Measurements from ENCODE around the gene FAM118B. TPM values are rescaled to one million over a fixed set of nuclear protein-coding genes. Genes with fewer than 3 reads are reported as not detected.

The FAM118B gene
- total and polyA plus RNA-seq, 2 of the 4 experiments (the other 2 are of a cell fraction) = 20.0 to 27.2 TPM

DNA sequence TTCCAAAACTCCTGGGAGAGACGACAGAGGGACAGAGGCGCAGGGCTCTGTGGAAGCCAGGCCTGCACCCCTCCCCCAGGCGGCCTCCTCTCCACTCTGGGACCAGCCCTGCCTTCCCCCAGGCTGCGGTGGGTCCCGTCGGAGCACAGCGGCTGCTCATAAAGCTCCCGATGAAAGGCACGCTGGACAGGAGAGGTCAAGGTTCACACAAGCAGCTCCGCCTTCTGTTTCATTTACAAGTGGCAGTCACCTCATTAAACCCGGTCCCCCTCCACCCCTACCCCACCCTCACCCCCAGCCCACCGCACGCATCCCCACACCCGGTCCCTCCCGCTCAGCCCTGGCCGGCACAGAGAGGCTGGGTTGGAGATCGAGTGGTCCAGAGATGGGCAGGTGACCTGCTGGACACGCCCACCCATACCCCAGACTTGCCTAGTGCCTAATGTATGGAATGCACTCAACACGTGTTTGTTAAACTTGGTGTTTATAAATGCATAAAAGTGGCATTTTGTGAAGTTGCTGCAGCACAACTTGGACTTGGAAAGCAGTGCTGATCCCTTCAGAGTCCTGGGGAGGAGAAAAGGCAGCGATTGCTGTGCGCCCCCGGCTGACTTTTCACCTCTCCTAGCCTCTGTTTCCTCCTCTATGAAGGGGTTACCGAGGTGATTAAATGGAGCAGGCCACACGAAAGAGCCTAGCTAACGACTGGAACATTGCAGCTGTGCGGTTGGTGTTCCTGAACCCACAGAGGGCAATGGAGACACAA is 26.1 kb upstream of the FAM118B start:
- CTCF ChIA-PET = no interaction called here
- no peak overlapping the region for H2BK15ac ChIP-seq (ENCODE audit: low read depth, low read length)
- H3K4me2 ChIP-seq (ENCODE audit: low read depth, low read length) = no peak overlapping the region
- no peak overlapping the region for H2AK5ac ChIP-seq (ENCODE audit: low read depth, low read length)
- no peak overlapping the region for H4K91ac ChIP-seq (ENCODE audit: insufficient read depth, low read depth, low read length)
- BruUV-seq (replicated peaks) = no TSS peak
- H3K27me3 ChIP-seq (ENCODE audit: control insufficient read depth, insufficient read depth, low read length) = 0 out of 2 replicates have a peak, but pooled peaks cover 2% of the 10 kb centered on the region
- no peak overlapping the region for H2AK9ac ChIP-seq (replicated peaks; ENCODE audit: low read depth, low read length, poor library complexity)
- no peak overlapping the region for H3K23ac ChIP-seq (ENCODE audit: low read depth, low read length)
- H3K9me3 ChIP-seq (ENCODE audit: control insufficient read depth, insufficient read depth, low read length) = peaks cover 2% of the 10 kb centered on the region; the same call in 1 of the 2 replicates
- no peak overlapping the region for H2BK20ac ChIP-seq (ENCODE audit: low read depth, low read length)
- H2BK5ac ChIP-seq (ENCODE audit: low read depth, low read length, poor library complexity, severe bottlenecking) = no peak overlapping the region
- in situ Hi-C loops (cut with MboI; ENCODE audit: low sequenced_read_pairs) (no loop called here), intact Hi-C loops (cut with micrococcal nuclease) (no loop called here), dilution Hi-C loops (cut with HindIII; ENCODE audit: low sequenced_read_pairs, unreplicated experiment) (no loop called here)
- H3K79me1 ChIP-seq (ENCODE audit: low read depth in 1 of 2, low read length in 2 of 2) = no peaks in the 10 kb centered on the region
- H4K20me1 ChIP-seq (ENCODE audit: insufficient read depth, low read length) = no peaks in the 10 kb centered on the region
- no peak overlapping the region for H2BK120ac ChIP-seq (ENCODE audit: low read depth, low read length)
- H3K9ac ChIP-seq (ENCODE audit: low read depth, low read length) = no peak overlapping the region
- H3K14ac ChIP-seq (replicated peaks; ENCODE audit: low read depth, low read length) = no peak overlapping the region
- H3K18ac ChIP-seq (ENCODE audit: low read depth, low read length) = no peak overlapping the region
- no peaks in the 10 kb centered on the region for H3K9me1 ChIP-seq (ENCODE audit: insufficient read depth, low read length)
- DNase-seq = no peak
- no peaks in the 10 kb centered on the region; the same call in none of the 2 replicates for H3K36me3 ChIP-seq (ENCODE audit: control insufficient read depth, insufficient read depth, low read length)
- H3K56ac ChIP-seq (ENCODE audit: extremely low read depth, insufficient read depth, low read length) = no peak overlapping the region
- H3K4me1 ChIP-seq (ENCODE audit: control insufficient read depth, insufficient read depth, low read length) = no peaks in the 10 kb centered on the region
- H3K4me3 ChIP-seq (ENCODE audit: insufficient read depth, low read depth, low read length) = no peak overlapping the region
- H4K8ac ChIP-seq (ENCODE audit: low read depth in 2 of 2, low read length in 2 of 2) = no peak overlapping the region
- 61% methylated on average over 7 of the region's 26 CpGs; no CpG with 5 or more reads in 1 of the 2 experiments for WGBS, 2 experiments (ENCODE audit: extremely low coverage in 2 of 2, insufficient read length in 1 of 2)
- no peak overlapping the region for H3K4ac ChIP-seq (ENCODE audit: low read depth, low read length)
- POLR2A ChIA-PET (ENCODE audit: unreplicated experiment) = no interaction called here
- TF ChIP-seq CEBPB (IDR thresholded peaks at IDR 0.05; ENCODE audit: low read depth, low read length) (no peak), MXI1 (IDR thresholded peaks at IDR 0.05; ENCODE audit: borderline replicate concordance, low read depth, low read length) (no peak), BHLHE40 (IDR thresholded peaks at IDR 0.05; ENCODE audit: low read depth, low read length) (no peak), CHD1 (IDR thresholded peaks at IDR 0.05; ENCODE audit: low read depth, low read length) (no peak), RCOR1 (IDR thresholded peaks at IDR 0.05; ENCODE audit: insufficient replicate concordance, low read length) (no peak), NFE2L2 (IDR thresholded peaks at IDR 0.05; ENCODE audit: low read depth, low read length) (no peak), MAFK (IDR thresholded peaks at IDR 0.05; ENCODE audit: low read depth, low read length) (no peak), RFX5 (IDR thresholded peaks at IDR 0.05; ENCODE audit: low read depth, low read length) (no peak), SMC3 (IDR thresholded peaks at IDR 0.05; ENCODE audit: low read depth, low read length) (no peak), POLR2A (IDR thresholded peaks at IDR 0.05; ENCODE audit: low read depth, low read length) (no peak), RAD21 (IDR thresholded peaks at IDR 0.05; ENCODE audit: low read length) (no peak), MAZ (IDR thresholded peaks at IDR 0.05; ENCODE audit: borderline replicate concordance, low read depth, low read length) (no peak), FOS (IDR thresholded peaks at IDR 0.05; ENCODE audit: low read depth, low read length) (no peak)
- TF ChIP-seq, protein P1, sequence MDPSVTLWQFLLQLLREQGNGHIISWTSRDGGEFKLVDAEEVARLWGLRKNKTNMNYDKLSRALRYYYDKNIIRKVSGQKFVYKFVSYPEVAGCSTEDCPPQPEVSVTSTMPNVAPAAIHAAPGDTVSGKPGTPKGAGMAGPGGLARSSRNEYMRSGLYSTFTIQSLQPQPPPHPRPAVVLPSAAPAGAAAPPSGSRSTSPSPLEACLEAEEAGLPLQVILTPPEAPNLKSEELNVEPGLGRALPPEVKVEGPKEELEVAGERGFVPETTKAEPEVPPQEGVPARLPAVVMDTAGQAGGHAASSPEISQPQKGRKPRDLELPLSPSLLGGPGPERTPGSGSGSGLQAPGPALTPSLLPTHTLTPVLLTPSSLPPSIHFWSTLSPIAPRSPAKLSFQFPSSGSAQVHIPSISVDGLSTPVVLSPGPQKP (IDR thresholded peaks at IDR 0.05; ENCODE audit: borderline replicate concordance, low read depth, low read length) = no peak
- TF ChIP-seq, protein P2, sequence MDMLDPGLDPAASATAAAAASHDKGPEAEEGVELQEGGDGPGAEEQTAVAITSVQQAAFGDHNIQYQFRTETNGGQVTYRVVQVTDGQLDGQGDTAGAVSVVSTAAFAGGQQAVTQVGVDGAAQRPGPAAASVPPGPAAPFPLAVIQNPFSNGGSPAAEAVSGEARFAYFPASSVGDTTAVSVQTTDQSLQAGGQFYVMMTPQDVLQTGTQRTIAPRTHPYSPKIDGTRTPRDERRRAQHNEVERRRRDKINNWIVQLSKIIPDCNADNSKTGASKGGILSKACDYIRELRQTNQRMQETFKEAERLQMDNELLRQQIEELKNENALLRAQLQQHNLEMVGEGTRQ (IDR thresholded peaks at IDR 0.05; ENCODE audit: low read depth, low read length) = no peak
- TF ChIP-seq, protein P3, sequence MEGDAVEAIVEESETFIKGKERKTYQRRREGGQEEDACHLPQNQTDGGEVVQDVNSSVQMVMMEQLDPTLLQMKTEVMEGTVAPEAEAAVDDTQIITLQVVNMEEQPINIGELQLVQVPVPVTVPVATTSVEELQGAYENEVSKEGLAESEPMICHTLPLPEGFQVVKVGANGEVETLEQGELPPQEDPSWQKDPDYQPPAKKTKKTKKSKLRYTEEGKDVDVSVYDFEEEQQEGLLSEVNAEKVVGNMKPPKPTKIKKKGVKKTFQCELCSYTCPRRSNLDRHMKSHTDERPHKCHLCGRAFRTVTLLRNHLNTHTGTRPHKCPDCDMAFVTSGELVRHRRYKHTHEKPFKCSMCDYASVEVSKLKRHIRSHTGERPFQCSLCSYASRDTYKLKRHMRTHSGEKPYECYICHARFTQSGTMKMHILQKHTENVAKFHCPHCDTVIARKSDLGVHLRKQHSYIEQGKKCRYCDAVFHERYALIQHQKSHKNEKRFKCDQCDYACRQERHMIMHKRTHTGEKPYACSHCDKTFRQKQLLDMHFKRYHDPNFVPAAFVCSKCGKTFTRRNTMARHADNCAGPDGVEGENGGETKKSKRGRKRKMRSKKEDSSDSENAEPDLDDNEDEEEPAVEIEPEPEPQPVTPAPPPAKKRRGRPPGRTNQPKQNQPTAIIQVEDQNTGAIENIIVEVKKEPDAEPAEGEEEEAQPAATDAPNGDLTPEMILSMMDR (conservative IDR thresholded peaks at IDR 0.05; ENCODE audit: low read depth, low read length) = no peak
- no peak overlapping the region for H3K27ac ChIP-seq (ENCODE audit: insufficient read depth, low read length)
- no peak overlapping the region for H4K5ac ChIP-seq (ENCODE audit: low read depth, low read length)
- no peak for ATAC-seq (ENCODE audit: low read depth)
- peak overlapping the region; percentile 29 for H2AFZ ChIP-seq (replicated peaks; ENCODE audit: low read length, poor library complexity)
